Tibial nerve (tissue), 4 donors: Measurements from ENCODE around the gene RNU6-1.

Source experiments
- EP300 ChIP-seq, 2 donors: sonication (generic); formaldehyde crosslinking; IDR thresholded peaks; one replicate each; pipeline ENCODE4 v1.6.1; 2017; ENCODE audit warnings: antibody characterized with exemption in 2 of 2, mild to moderate bottlenecking in 1 of 2
- POLR2A ChIP-seq, 2 donors: fragments of 450-650 bp; IDR thresholded peaks; one replicate each; pipeline ENCODE4 v1.6.1; 2017; ENCODE audit warnings: antibody characterized with exemption in 2 of 2, mild to moderate bottlenecking in 2 of 2, moderate library complexity in 2 of 2
- TF ChIP-seq, protein P1 (sequence below), 5 experiments: fragments of 200-600 bp in 3 of 5; fragments of 450-650 bp in 2 of 5; sonication (generic) in 3 of 5; IDR thresholded peaks; one replicate each; pipeline ENCODE4 v1.5.1; 2016 to 2019; ENCODE audit warnings: antibody characterized with exemption in 5 of 5, mild to moderate bottlenecking in 3 of 5, moderate library complexity in 2 of 5

DNA sequence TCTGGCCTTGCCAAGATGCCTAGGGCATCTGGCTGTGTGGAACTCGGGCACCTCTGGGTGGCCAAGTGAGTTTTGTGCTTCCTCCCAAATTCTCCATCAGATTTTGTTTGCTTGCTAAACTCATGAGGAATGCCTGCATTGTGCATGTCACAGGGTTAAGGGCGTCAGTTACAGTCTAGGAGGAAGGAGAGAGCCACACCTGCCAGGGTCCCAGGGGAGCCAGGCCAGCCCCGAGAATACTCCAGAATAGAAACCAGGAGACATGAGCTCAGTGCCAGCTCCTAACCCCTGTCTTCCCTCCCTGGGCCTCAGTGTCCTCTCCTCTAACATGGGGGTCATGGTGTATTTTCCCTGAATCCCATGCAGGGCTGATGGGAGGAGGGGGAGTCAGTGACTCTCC lies 36.5 kb downstream of the RNU6-1 start:
- TF ChIP-seq, protein P1, sequence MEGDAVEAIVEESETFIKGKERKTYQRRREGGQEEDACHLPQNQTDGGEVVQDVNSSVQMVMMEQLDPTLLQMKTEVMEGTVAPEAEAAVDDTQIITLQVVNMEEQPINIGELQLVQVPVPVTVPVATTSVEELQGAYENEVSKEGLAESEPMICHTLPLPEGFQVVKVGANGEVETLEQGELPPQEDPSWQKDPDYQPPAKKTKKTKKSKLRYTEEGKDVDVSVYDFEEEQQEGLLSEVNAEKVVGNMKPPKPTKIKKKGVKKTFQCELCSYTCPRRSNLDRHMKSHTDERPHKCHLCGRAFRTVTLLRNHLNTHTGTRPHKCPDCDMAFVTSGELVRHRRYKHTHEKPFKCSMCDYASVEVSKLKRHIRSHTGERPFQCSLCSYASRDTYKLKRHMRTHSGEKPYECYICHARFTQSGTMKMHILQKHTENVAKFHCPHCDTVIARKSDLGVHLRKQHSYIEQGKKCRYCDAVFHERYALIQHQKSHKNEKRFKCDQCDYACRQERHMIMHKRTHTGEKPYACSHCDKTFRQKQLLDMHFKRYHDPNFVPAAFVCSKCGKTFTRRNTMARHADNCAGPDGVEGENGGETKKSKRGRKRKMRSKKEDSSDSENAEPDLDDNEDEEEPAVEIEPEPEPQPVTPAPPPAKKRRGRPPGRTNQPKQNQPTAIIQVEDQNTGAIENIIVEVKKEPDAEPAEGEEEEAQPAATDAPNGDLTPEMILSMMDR (IDR thresholded peaks at IDR 0.05): no peak
- TF ChIP-seq POLR2A (IDR thresholded peaks at IDR 0.05) (no peak), EP300 (IDR thresholded peaks at IDR 0.05) (no peak)
